ENCODE data around the gene PPT2. TPM values are rescaled to one million over a fixed set of nuclear protein-coding genes. Genes with fewer than 3 reads are reported as not detected.
"Not testable (repeated sequence)": the region's sequence is repeated elsewhere in the genome, so short reads cannot be mapped to it uniquely, and the experiment has no call there.

Gene PPT2
- total RNA-seq, 2 experiments from 2014 or later, result 9.9 to 10.1 TPM

DNA sequence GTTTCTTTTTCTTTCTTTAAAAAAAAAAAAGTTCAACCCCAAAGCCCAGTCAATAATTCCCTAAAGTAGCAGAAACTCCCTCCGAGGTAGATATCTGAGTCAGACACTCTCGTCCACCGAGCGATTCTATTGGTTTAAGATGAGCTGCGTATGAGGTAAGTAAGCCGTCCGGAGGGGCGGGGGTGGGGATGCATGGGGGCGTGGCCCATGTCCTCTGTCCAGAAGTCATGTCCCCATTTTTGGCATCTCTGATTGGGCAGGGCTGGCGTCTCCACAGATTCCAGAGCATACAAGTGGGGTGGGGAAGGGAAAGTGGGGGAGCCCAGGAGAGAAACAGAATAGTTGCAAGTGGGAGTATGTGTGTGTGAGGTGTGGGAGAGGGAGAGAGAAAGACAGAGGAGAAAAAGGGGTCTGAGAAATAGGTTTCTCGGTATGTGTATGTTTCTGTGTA lies 31.8 kb downstream of the PPT2 start:
- H3K36me3 Mint-ChIP-seq (ENCODE audit: low read depth), result peaks cover 57% of the 10 kb centered on the region
- DNase-seq, result peak; percentile 80
- ATAC-seq, result peak; percentile 69
- H3K27ac Mint-ChIP-seq, result peak overlapping the region; percentile 87
- peaks cover 60% of the 10 kb centered on the region for H3K4me1 Mint-ChIP-seq
- intact Hi-C loops (cut with DNase I, micrococcal nuclease); H3K9me3 Mint-ChIP-seq (ENCODE audit: low read depth); CTCF ChIA-PET; H3K27me3 Mint-ChIP-seq: not testable (repeated sequence)
- POLR2A ChIA-PET, result interaction anchor here (0.6 to 0.7 kb wide), 3 partner anchors 9 to 640 kb away, joined by 3 to 6 read pairs (median 5); no protein-coding TSS in a partner anchor
- peak overlapping the region; percentile 39 for H3K4me3 Mint-ChIP-seq

DNA sequence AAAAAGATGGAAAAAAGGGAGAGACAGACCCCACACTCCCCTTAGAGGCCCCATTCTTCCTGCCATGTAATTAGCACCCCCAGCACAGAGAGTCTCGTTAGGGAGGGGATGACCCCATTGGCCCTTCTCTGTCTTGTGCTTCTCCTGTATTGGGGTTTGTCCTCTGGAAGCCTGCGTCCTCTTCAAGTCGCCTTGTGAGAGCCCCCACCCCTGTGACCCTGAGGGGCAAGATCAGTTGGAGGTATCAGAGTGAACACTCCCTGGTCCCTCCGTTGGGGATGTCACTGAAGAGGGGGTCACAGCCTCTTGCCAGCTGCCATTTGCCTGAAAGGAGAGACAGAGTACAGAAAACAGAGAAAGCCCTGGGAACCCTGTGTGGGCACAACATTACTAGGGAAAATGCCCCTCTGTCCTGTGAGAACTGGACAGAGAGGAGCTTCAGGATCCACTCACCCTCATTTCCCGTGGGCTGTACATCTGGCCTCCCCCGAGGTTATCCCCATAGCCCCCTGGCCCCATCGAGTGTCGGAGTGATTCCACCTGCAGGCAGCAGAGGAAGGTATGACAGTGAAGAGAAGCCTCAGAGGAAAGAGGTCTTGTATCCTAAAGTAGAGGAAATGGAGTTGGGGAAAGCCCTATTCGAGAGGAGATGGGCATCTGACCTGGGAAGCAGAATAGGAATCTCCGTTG lies 32.4 kb downstream of the PPT2 start:
- peak overlapping the region; percentile 39 for H3K4me3 Mint-ChIP-seq

GRCh38 chr6:32187009-32187709 lies 33.2 kb downstream of the PPT2 start:
- intact Hi-C loops (cut with DNase I, micrococcal nuclease), result no loop called here
- peaks cover 54% of the 10 kb centered on the region for H3K4me1 Mint-ChIP-seq
- POLR2A ChIA-PET, result no interaction called here
- peak overlapping the region; percentile 87 for H3K27ac Mint-ChIP-seq
- peaks cover 60% of the 10 kb centered on the region for H3K36me3 Mint-ChIP-seq (ENCODE audit: low read depth)
- peak overlapping the region; percentile 95 for H3K4me3 Mint-ChIP-seq
- CTCF ChIA-PET, result no interaction called here
- H3K9me3 Mint-ChIP-seq (ENCODE audit: low read depth), result no peaks in the 10 kb centered on the region
- H3K27me3 Mint-ChIP-seq, result no peaks in the 10 kb centered on the region
- no peak for DNase-seq
- no peak for ATAC-seq

More for the DNA sequence above, 32.4 kb downstream of the PPT2 start:
- POLR2A ChIA-PET, result interaction anchor here (0.6 to 0.7 kb wide), 2 partner anchors 10 to 374 kb away, joined by 5 to 6 read pairs; no protein-coding TSS in a partner anchor
- H3K9me3 Mint-ChIP-seq (ENCODE audit: low read depth); intact Hi-C loops (cut with DNase I, micrococcal nuclease); H3K27me3 Mint-ChIP-seq; DNase-seq; CTCF ChIA-PET; ATAC-seq: not testable (repeated sequence)
- H3K36me3 Mint-ChIP-seq (ENCODE audit: low read depth), result peaks cover 57% of the 10 kb centered on the region
- peak overlapping the region; percentile 87 for H3K27ac Mint-ChIP-seq
- H3K4me1 Mint-ChIP-seq, result peaks cover 57% of the 10 kb centered on the region

DNA sequence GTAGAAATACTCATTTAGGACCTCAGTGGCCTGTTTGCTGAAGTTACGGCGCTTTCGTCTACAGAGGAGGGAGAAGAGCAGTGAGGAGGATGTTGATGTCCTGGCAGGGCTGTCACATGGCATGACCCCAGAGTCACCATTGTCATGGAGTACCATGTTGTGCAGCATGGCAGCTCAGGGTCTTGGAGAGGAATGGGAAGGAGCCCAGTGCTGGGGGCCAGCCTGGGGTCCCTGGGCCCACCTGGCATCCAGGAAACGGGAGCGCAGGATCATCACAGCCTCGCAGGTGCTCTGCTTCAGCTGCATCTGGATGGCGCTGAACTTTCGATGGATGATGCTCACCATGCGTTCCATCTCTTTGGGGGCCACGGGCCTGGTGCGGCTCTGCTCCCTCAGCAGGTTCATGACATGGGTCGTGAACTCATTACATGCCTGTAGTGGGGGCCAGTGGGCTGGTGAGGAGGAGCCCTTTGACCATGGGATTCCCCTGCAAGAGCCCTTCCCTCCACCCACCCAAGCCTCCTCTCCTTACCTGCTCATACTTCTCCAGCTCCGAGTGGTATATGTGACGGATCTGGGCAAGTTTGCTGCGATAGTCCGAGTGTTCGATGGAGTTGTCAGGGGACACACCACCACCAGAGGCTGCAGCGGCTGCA lies 33.9 kb downstream of the PPT2 start:
- H3K27me3 Mint-ChIP-seq; intact Hi-C loops (cut with DNase I, micrococcal nuclease); POLR2A ChIA-PET; ATAC-seq; H3K9me3 Mint-ChIP-seq (ENCODE audit: low read depth); DNase-seq; CTCF ChIA-PET: not testable (repeated sequence)
- H3K36me3 Mint-ChIP-seq (ENCODE audit: low read depth), result peaks cover 56% of the 10 kb centered on the region
- H3K4me3 Mint-ChIP-seq, result peak overlapping the region; percentile 95
- H3K27ac Mint-ChIP-seq, result peak overlapping the region; percentile 91
- H3K4me1 Mint-ChIP-seq, result peaks cover 49% of the 10 kb centered on the region

DNA sequence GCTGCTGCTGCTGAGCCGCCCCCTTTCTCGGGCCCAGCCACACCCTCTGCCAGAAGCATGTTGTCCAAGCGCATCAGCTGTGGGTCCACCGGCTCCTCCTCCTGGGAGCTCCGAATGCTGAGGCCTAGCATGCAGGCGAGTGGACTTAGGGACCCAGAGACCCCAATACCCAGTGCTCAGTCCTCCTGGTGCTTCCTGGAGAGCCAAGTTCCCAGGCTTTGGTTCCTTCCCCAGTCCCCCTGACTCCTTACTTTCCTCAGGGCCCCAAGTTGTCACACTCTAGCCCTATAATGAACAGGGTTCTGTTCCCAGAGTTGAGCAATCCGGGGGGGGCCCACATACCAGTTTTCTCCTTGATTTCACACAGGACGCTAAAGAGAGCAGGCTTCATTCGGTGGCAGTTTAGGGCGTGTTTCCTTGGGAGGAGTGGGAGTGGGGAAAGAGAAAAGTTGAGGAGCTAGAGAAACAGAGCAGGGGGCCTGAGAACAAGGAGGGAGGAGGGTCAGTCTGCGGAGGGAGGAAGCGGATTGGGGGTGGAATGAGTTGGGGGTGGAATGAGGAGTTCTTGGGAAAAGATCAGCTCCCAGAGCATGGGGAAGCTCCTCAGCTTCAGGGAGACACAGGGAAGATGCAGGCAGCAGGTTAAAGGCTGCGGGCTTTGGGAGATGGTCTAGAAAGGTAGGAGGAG lies 34.6 kb downstream of the PPT2 start:
- H3K4me3 Mint-ChIP-seq, result peak overlapping the region; percentile 95
- ATAC-seq (no peak), DNase-seq (no peak)
- POLR2A ChIA-PET, result interaction anchor here (1.0 kb wide), 1 partner anchor 9 kb away, joined by 3 read pairs; no protein-coding TSS in a partner anchor
- intact Hi-C loops (cut with DNase I, micrococcal nuclease), result no loop called here
- peaks cover 50% of the 10 kb centered on the region for H3K4me1 Mint-ChIP-seq
- peak overlapping the region; percentile 91 for H3K27ac Mint-ChIP-seq
- no peaks in the 10 kb centered on the region for H3K9me3 Mint-ChIP-seq (ENCODE audit: low read depth)
- no peaks in the 10 kb centered on the region for H3K27me3 Mint-ChIP-seq
- peaks cover 51% of the 10 kb centered on the region for H3K36me3 Mint-ChIP-seq (ENCODE audit: low read depth)
- CTCF ChIA-PET, result interaction anchor here (0.6 kb wide), 1 partner anchor 1084 kb away, joined by 3 read pairs; the partner anchor contains the start of gene RPS18

DNA sequence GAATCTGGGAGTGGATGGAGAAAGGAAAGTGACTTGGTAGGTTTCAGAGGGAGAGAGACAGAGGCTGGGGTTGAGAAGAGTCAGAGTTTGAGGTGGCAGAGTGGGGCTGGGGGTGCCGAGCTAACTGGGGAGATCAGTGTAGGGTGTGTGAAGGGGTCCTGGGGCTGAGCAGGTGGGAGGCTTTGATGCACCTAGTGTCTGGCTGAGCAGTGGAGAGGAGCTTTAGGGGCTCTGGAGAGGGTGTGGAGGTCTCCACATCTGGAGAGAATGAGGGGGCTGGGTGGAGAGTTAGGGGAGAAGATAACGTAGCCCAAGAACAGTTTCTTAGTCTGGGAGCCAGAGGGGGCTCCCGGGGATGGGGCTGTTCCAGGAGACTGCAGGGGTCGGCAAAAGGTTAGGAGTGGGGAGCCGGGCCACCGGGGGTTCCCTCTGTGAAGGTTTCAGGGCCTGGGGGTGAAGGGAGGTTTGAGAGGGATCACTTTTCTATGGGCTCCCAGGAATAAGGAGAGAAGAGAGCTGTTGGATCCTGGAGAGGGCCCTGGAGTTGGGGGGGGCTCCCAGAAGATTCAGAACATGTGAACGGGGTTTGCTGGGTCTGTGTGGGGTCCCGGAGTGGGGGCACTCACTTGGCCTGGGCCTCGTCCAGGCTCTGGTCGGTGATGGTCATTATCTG lies 35.3 kb downstream of the PPT2 start:
- POLR2A ChIA-PET, result interaction anchor here (0.6 to 1.0 kb wide), 2 partner anchors 10 to 595 kb away, joined by 3 read pairs; no protein-coding TSS in a partner anchor
- Mint-ChIP-seq H3K36me3 (ENCODE audit: low read depth) (peaks cover 46% of the 10 kb centered on the region), H3K27me3 (no peaks in the 10 kb centered on the region), H3K4me1 (peaks cover 57% of the 10 kb centered on the region), H3K27ac (peak overlapping the region; percentile 91), H3K9me3 (ENCODE audit: low read depth) (no peaks in the 10 kb centered on the region), H3K4me3 (peak overlapping the region; percentile 95)
- CTCF ChIA-PET, result interaction anchor here (0.6 kb wide), 2 partner anchors 1083 to 1433 kb away, joined by 3 read pairs; partner anchors contain the start of gene RPS18
- intact Hi-C loops (cut with DNase I, micrococcal nuclease), result no loop called here
- no peak for DNase-seq
- ATAC-seq, result no peak

DNA sequence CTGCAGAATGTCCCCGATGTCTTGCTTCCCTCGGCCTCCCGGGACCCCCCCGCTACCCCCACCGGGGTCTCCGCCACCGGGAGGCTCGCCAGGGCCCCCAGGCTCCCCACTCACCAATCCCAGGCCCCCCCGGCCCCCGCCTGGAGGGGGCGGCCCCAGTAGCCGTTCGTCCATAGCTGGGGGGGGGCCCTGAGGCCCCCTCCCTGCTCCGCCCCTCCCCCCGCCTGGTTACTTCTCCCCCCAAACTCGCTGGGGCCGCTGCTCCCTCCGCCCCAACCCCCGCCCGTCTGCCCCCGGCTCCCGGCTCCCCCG lies 35.8 kb downstream of the PPT2 start:
- H3K27ac Mint-ChIP-seq, result peak overlapping the region; percentile 91
- ChIA-PET CTCF (interaction anchor here (0.6 kb wide), 2 partner anchors 10 to 1433 kb away, joined by 3 read pairs; no protein-coding TSS in a partner anchor), POLR2A (interaction anchor here (0.6 kb wide), 1 partner anchor 536 kb away, joined by 3 read pairs; no protein-coding TSS in a partner anchor)
- no peaks in the 10 kb centered on the region for H3K27me3 Mint-ChIP-seq
- DNase-seq, result no peak
- intact Hi-C loops (cut with DNase I, micrococcal nuclease), result loop anchor here (1.0 to 10.0 kb wide), 5 partner anchors 11 to 1225 kb away; partner anchors contain the start of genes CUTA (in 1 of the 2), DXO (in 1 of the 2), FKBPL (in 1 of the 2) and PHF1 (in 1 of the 2)
- H3K4me1 Mint-ChIP-seq, result peaks cover 60% of the 10 kb centered on the region
- no peaks in the 10 kb centered on the region for H3K9me3 Mint-ChIP-seq (ENCODE audit: low read depth)
- no peak for ATAC-seq
- H3K36me3 Mint-ChIP-seq (ENCODE audit: low read depth), result peaks cover 46% of the 10 kb centered on the region
- peak overlapping the region; percentile 95 for H3K4me3 Mint-ChIP-seq

- H3K4me3 Mint-ChIP-seq, result peak within 1 kb of the TSS; percentile 95
- DNase-seq (peak; percentile 92), ATAC-seq (peak; percentile 58)
- H3K4me1 Mint-ChIP-seq, result peaks cover 66% of the 10 kb centered on the region
- POLR2A ChIA-PET, result interaction anchor here (0.6 to 0.7 kb wide), 2 partner anchors 13 to 536 kb away, joined by 3 read pairs; no protein-coding TSS in a partner anchor
- H3K27me3 Mint-ChIP-seq, result no peaks in the 10 kb centered on the region
- peaks cover 46% of the 10 kb centered on the region for H3K36me3 Mint-ChIP-seq (ENCODE audit: low read depth)
- intact Hi-C loops (cut with DNase I, micrococcal nuclease), result loop anchor here (1.0 to 10.0 kb wide), 5 partner anchors 12 to 1225 kb away; partner anchors contain the start of genes CUTA (in 1 of the 2), DXO (in 1 of the 2), FKBPL (in 1 of the 2) and PHF1 (in 1 of the 2)
- H3K27ac Mint-ChIP-seq, result peak within 1 kb of the TSS; percentile 96
- CTCF ChIA-PET, result interaction anchor here (0.6 to 0.7 kb wide), 4 partner anchors 11 to 1434 kb away, joined by 3 to 4 read pairs (median 3); no protein-coding TSS in a partner anchor
- no peaks in the 10 kb centered on the region for H3K9me3 Mint-ChIP-seq (ENCODE audit: low read depth)
These were observed 36.3 kb downstream of the PPT2 start, which contains the start of gene PBX2 for GRCh38 chr6:32190054-32190851. Gene PBX2 (minus strand): TSS chr6:32190202. CDS start chr6:32189915, 287 bp downstream.

DNA sequence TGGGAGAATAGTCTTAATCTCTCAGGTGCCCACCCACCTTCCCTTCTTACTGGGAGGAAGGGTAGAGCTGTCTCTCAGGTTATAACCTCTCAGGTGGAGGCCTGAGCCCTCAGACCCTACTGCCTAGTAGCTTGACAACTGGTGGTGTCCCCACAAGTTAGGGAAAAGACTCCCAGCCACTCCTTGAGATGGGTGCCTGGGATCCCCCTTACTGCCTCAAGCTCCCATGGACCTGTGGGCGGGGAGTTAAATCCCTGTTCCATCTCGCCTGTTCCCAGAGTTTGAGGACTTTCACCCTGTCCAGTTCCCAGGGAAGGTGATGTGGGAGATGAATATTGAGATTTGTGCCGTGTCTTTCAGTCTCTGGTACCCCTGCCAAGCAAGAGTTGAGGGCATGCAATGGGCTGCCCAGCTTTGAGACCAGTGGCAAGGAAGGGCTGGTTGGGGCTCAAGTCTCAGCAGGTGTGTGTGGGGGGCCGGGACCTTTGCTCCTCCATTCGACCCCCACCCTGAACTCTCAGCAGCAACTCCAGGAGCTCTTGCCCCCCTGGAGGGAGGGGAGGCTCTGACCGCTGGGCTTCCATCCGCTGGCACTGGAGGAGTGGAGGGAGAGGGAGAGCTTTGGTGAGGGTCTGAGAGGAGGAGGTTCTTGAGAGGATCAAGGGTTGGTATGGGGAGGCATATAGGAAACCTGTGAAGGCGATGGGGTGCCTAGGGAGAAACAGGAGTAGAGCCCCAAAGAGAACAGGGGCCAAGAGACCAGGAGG lies 37.2 kb downstream of the PPT2 start:
- Mint-ChIP-seq H3K9me3 (ENCODE audit: low read depth) (no peaks in the 10 kb centered on the region), H3K4me1 (peaks cover 60% of the 10 kb centered on the region), H3K36me3 (ENCODE audit: low read depth) (peaks cover 39% of the 10 kb centered on the region), H3K27me3 (no peaks in the 10 kb centered on the region), H3K4me3 (peak overlapping the region; percentile 95), H3K27ac (peak overlapping the region; percentile 96)
- ATAC-seq, result no peak
- no peak for DNase-seq
- POLR2A ChIA-PET, result interaction anchor here (0.7 to 2.6 kb wide), 3 partner anchors 8 to 63 kb away, joined by 3 to 9 read pairs (median 4); partner anchors contain the start of gene ATF6B
- CTCF ChIA-PET, result interaction anchor here (0.6 to 0.7 kb wide), 2 partner anchors 65 to 232 kb away, joined by 3 to 4 read pairs; no protein-coding TSS in a partner anchor
- intact Hi-C loops (cut with DNase I, micrococcal nuclease), result loop anchor here (1.0 to 10.0 kb wide), 5 partner anchors 13 to 1224 kb away; partner anchors contain the start of genes CUTA (in 1 of the 2), DXO (in 1 of the 2), FKBPL (in 1 of the 2) and PHF1 (in 1 of the 2)

Data from activated CD4-positive, alpha-beta T cell treated with anti-CD3 and anti-CD28 coated beads for 36 hours (primary cell).